IMR-90 (cell line): ENCODE measurements around the gene BTRC. TPM values are rescaled to one million over a fixed set of nuclear protein-coding genes. Genes with fewer than 3 reads are reported as not detected.
A peak's percentile ranks its signal among the peaks of the same experiment; 100 is the strongest.

ENCODE experiments used
- ATAC-seq: fragments of 200-7000 bp; cut with Tn5 transposase; 2 replicates; pipeline ENCODE4 v1.9.1; 2020; ENCODE audit warnings: low read depth, mild to moderate bottlenecking, moderate library complexity
- BruUV-seq: library from RNA; stranded (reverse); fragments of 400-500 nt; replicated peaks from 2 replicates; lab custom pipeline; 2021; lab: Mats Ljungman, UMichigan
- CTCF ChIA-PET: fragments of 300-600 bp; formaldehyde crosslinking; extraction: SDS; loops from one replicate; lab custom pipeline; 2021; ENCODE audit warnings: antibody characterized with exemption; lab: Yijun Ruan, JAX
- POLR2A ChIA-PET: fragments of 300-600 bp; sonication (Branson Sonifier 250); formaldehyde crosslinking; loops from one replicate; lab custom pipeline; 2022; ENCODE audit warnings: antibody characterized with exemption; ENCODE audit not compliant: unreplicated experiment; lab: Charles Lee
- DNase-seq: peaks from one replicate; pipeline ENCODE4 v3.0.0; 2013
- H2AFZ ChIP-seq: replicated peaks from 2 replicates; pipeline ENCODE3; 2013; ENCODE audit warnings: low read length, mild to moderate bottlenecking; ENCODE audit not compliant: poor library complexity
- H2AK5ac ChIP-seq: 2 replicates; pipeline ENCODE4 v1.6.1; 2013; ENCODE audit warnings: low read depth, low read length, inconsistent platforms
- H2AK9ac ChIP-seq: replicated peaks from 2 replicates; pipeline ENCODE3; 2013; ENCODE audit warnings: mild to moderate bottlenecking, low read depth, low read length, moderate library complexity; ENCODE audit not compliant: poor library complexity
- H2BK120ac ChIP-seq: 2 replicates; pipeline ENCODE4 v1.6.1; 2013; ENCODE audit warnings: low read depth, low read length, inconsistent platforms
- H2BK15ac ChIP-seq: 3 replicates; pipeline ENCODE4 v1.6.1; 2013; ENCODE audit warnings: low read depth, low read length, inconsistent platforms
- H2BK20ac ChIP-seq: 2 replicates; pipeline ENCODE4 v1.6.1; 2013; ENCODE audit warnings: low read depth, mild to moderate bottlenecking, inconsistent platforms, low read length, moderate library complexity
- H2BK5ac ChIP-seq: 2 replicates; pipeline ENCODE4 v1.6.1; 2013; ENCODE audit warnings: mild to moderate bottlenecking, low read depth, low read length, inconsistent platforms; ENCODE audit not compliant: poor library complexity, severe bottlenecking
- H3K14ac ChIP-seq: replicated peaks from 2 replicates; pipeline ENCODE4 v1.6.1; 2013; ENCODE audit warnings: low read depth, low read length, inconsistent platforms
- H3K18ac ChIP-seq: 2 replicates; pipeline ENCODE4 v1.6.1; 2013; ENCODE audit warnings: low read depth, low read length, control low read depth
- H3K23ac ChIP-seq: 2 replicates; pipeline ENCODE4 v1.6.1; 2013; ENCODE audit warnings: low read depth, low read length, inconsistent platforms
- H3K27ac ChIP-seq: 2 replicates; pipeline ENCODE4 v1.5.1; 2013; ENCODE audit warnings: mild to moderate bottlenecking, control low read depth, low read length; ENCODE audit not compliant: insufficient read depth
- H3K27me3 ChIP-seq: 2 replicates; pipeline ENCODE4 v1.6.1; 2013; ENCODE audit warnings: low read length; ENCODE audit not compliant: control insufficient read depth, insufficient read depth
- H3K36me3 ChIP-seq: 2 replicates; pipeline ENCODE4 v1.6.1; 2013; ENCODE audit warnings: low read length, mixed read lengths; ENCODE audit not compliant: control insufficient read depth, insufficient read depth
- H3K4ac ChIP-seq: 2 replicates; pipeline ENCODE4 v1.6.1; 2013; ENCODE audit warnings: low read depth, low read length, inconsistent platforms
- H3K4me1 ChIP-seq: 2 replicates; pipeline ENCODE4 v1.6.1; 2013; ENCODE audit warnings: low read length, mixed read lengths; ENCODE audit not compliant: control insufficient read depth, insufficient read depth
- H3K4me2 ChIP-seq: 2 replicates; pipeline ENCODE4 v1.6.1; 2013; ENCODE audit warnings: low read depth, mild to moderate bottlenecking, control low read depth, low read length, moderate library complexity
- H3K4me3 ChIP-seq: 2 replicates; pipeline ENCODE4 v1.5.1; 2013; ENCODE audit warnings: low read depth, mild to moderate bottlenecking, control low read depth, low read length, moderate library complexity; ENCODE audit not compliant: insufficient read depth
- H3K56ac ChIP-seq: 2 replicates; pipeline ENCODE4 v1.6.1; 2013; ENCODE audit warnings: low read length, inconsistent platforms; ENCODE audit not compliant: insufficient read depth; ENCODE audit errors: extremely low read depth
- H3K79me1 ChIP-seq, 2 experiments: 2 replicates each; pipeline ENCODE4 v1.6.1; 2013; ENCODE audit warnings: low read length in 2 of 2, inconsistent platforms in 1 of 2, low read depth in 1 of 2
- H3K9ac ChIP-seq: 2 replicates; pipeline ENCODE4 v1.6.1; 2013; ENCODE audit warnings: low read depth, low read length, control low read depth
- H3K9me1 ChIP-seq: 2 replicates; pipeline ENCODE4 v1.6.1; 2013; ENCODE audit warnings: low read length, inconsistent platforms; ENCODE audit not compliant: insufficient read depth
- H3K9me3 ChIP-seq: 2 replicates; pipeline ENCODE4 v1.6.1; 2013; ENCODE audit warnings: low read length; ENCODE audit not compliant: control insufficient read depth, insufficient read depth
- H4K20me1 ChIP-seq: 2 replicates; pipeline ENCODE4 v1.6.1; 2013; ENCODE audit warnings: low read length, inconsistent platforms; ENCODE audit not compliant: insufficient read depth
- H4K5ac ChIP-seq: 2 replicates; pipeline ENCODE4 v1.6.1; 2013; ENCODE audit warnings: mild to moderate bottlenecking, low read depth, low read length, control low read depth
- H4K8ac ChIP-seq, 2 experiments: 2 replicates each; pipeline ENCODE4 v1.6.1; 2013; ENCODE audit warnings: low read depth in 2 of 2, low read length in 2 of 2, control low read depth in 1 of 2, inconsistent platforms in 1 of 2
- H4K91ac ChIP-seq: 2 replicates; pipeline ENCODE4 v1.6.1; 2013; ENCODE audit warnings: low read depth, low read length, inconsistent platforms; ENCODE audit not compliant: insufficient read depth
- BHLHE40 ChIP-seq: fragments of 150-350 bp; IDR thresholded peaks from 2 replicates; pipeline ENCODE4 v1.6.1; 2016; ENCODE audit warnings: mild to moderate bottlenecking, low read depth, low read length
- CEBPB ChIP-seq: IDR thresholded peaks from 2 replicates; pipeline ENCODE4 v1.6.1; 2012; ENCODE audit warnings: low read depth, low read length, improper control_type of control experiment
- CHD1 ChIP-seq: IDR thresholded peaks from 2 replicates; pipeline ENCODE4 v1.6.1; 2012; ENCODE audit warnings: low read depth, low read length, improper control_type of control experiment
- FOS ChIP-seq: fragments of 150-350 bp; IDR thresholded peaks from 2 replicates; pipeline ENCODE4 v1.6.1; 2016; ENCODE audit warnings: low read depth, low read length
- MAFK ChIP-seq: IDR thresholded peaks from 2 replicates; pipeline ENCODE4 v1.6.1; 2012; ENCODE audit warnings: low read depth, low read length, improper control_type of control experiment
- MAZ ChIP-seq: IDR thresholded peaks from 2 replicates; pipeline ENCODE4 v1.6.1; 2012; ENCODE audit warnings: low read depth, mild to moderate bottlenecking, low read length, improper control_type of control experiment, moderate library complexity, borderline replicate concordance
- MXI1 ChIP-seq: IDR thresholded peaks from 2 replicates; pipeline ENCODE4 v1.6.1; 2012; ENCODE audit warnings: low read depth, mild to moderate bottlenecking, low read length, moderate library complexity, borderline replicate concordance
- NFE2L2 ChIP-seq: fragments of 150-350 bp; IDR thresholded peaks from 2 replicates; pipeline ENCODE4 v1.6.1; 2016; ENCODE audit warnings: low read depth, mild to moderate bottlenecking, low read length
- POLR2A ChIP-seq: IDR thresholded peaks from 2 replicates; pipeline ENCODE4 v1.6.1; 2012; ENCODE audit warnings: mild to moderate bottlenecking, low read depth, low read length
- RAD21 ChIP-seq: IDR thresholded peaks from 2 replicates; pipeline ENCODE4 v1.6.1; 2012; ENCODE audit warnings: low read length, improper control_type of control experiment
- RCOR1 ChIP-seq: IDR thresholded peaks from 2 replicates; pipeline ENCODE4 v1.6.1; 2012; ENCODE audit warnings: mild to moderate bottlenecking, low read length, improper control_type of control experiment; ENCODE audit not compliant: insufficient replicate concordance
- RFX5 ChIP-seq: IDR thresholded peaks from 2 replicates; pipeline ENCODE4 v1.8.0; 2012; ENCODE audit warnings: low read depth, mild to moderate bottlenecking, low read length, moderate library complexity
- SMC3 ChIP-seq: fragments of 150-350 bp; IDR thresholded peaks from 2 replicates; pipeline ENCODE4 v1.6.1; 2016; ENCODE audit warnings: low read depth, mild to moderate bottlenecking, antibody characterized with exemption, low read length, moderate library complexity
- whole genome bisulfite sequencing, 2 experiments: methylation state at CpG; one replicate each; pipeline versions ENCODE4 v1.1.5 to v1.1.7; 2013; ENCODE audit warnings: missing lambda C conversion rate in 2 of 2; ENCODE audit not compliant: insufficient read length in 1 of 2; ENCODE audit errors: extremely low coverage in 2 of 2; 5-methylcytosine and 5-hydroxymethylcytosine counted together
- dilution Hi-C: fragments of 300-500 bp; cut with HindIII; formaldehyde crosslinking; loops from one replicate; pipeline ENCODE4 v1.14.3; 2018; ENCODE audit warnings: low sequenced_read_pairs; ENCODE audit not compliant: unreplicated experiment
- in situ Hi-C: fragments of 300-500 bp; cut with MboI; formaldehyde crosslinking; loops from 3 replicates; pipeline ENCODE4 v1.14.3; 2019; ENCODE audit warnings: low sequenced_read_pairs, inconsistent platforms, mixed read lengths
- intact Hi-C: fragments of 100-400 bp; cut with micrococcal nuclease; formaldehyde crosslinking; loops from 2 replicates; pipeline ENCODE4 v1.10.0; 2022
- polyA plus RNA-seq, 3 experiments: library from polyadenylated mRNA; depleted of rRNA; stranded (reverse); fragments of >200 nt; gene quantifications; 2 replicates each; pipeline ENCODE4 v1.2.3, GENCODE V29; 2012; ENCODE audit warnings: low replicate concordance in 1 of 3
- total RNA-seq: library from RNA; depleted of rRNA; stranded (reverse); fragments of >200 nt; gene quantifications from 2 replicates; pipeline ENCODE4 v1.2.3, GENCODE V29; 2012
- TF ChIP-seq, protein P1 (sequence below): fragments of 150-350 bp; IDR thresholded peaks from 2 replicates; pipeline ENCODE4 v1.6.1; 2016; ENCODE audit warnings: low read depth, mild to moderate bottlenecking, low read length, moderate library complexity, borderline replicate concordance
- TF ChIP-seq, protein P2 (sequence below): conservative IDR thresholded peaks from 2 replicates; pipeline ENCODE4 v1.5.1; 2012; ENCODE audit warnings: mild to moderate bottlenecking, low read depth, low read length, improper control_type of control experiment
- TF ChIP-seq, protein P3 (sequence below): fragments of 150-350 bp; IDR thresholded peaks from 2 replicates; pipeline ENCODE4 v1.6.1; 2017; ENCODE audit warnings: mild to moderate bottlenecking, antibody characterized with exemption, low read length, low read depth

BTRC gene
- total and polyA plus RNA-seq, 2 of the 4 experiments (the other 2 are of a cell fraction), result 7.7 to 8.4 TPM

GRCh38 chr10:101400585-101400984, 46.6 kb downstream of the BTRC start:
- no peaks in the 10 kb centered on the region for H3K27me3 ChIP-seq
- H3K9me1 ChIP-seq, result peaks cover 2% of the 10 kb centered on the region; the same call in 1 of the 2 replicates
- no peak overlapping the region for H2AK9ac ChIP-seq
- no peak overlapping the region for H2BK5ac ChIP-seq
- no peaks in the 10 kb centered on the region for H3K36me3 ChIP-seq
- TF ChIP-seq MXI1 (no peak), RAD21 (no peak), RCOR1 (no peak), BHLHE40 (no peak), SMC3 (no peak), MAZ (no peak), CEBPB (no peak), CHD1 (no peak), RFX5 (no peak), MAFK (no peak), POLR2A (no peak), FOS (no peak), NFE2L2 (no peak)
- TF ChIP-seq, protein P1, sequence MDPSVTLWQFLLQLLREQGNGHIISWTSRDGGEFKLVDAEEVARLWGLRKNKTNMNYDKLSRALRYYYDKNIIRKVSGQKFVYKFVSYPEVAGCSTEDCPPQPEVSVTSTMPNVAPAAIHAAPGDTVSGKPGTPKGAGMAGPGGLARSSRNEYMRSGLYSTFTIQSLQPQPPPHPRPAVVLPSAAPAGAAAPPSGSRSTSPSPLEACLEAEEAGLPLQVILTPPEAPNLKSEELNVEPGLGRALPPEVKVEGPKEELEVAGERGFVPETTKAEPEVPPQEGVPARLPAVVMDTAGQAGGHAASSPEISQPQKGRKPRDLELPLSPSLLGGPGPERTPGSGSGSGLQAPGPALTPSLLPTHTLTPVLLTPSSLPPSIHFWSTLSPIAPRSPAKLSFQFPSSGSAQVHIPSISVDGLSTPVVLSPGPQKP, result no peak
- TF ChIP-seq, protein P2, sequence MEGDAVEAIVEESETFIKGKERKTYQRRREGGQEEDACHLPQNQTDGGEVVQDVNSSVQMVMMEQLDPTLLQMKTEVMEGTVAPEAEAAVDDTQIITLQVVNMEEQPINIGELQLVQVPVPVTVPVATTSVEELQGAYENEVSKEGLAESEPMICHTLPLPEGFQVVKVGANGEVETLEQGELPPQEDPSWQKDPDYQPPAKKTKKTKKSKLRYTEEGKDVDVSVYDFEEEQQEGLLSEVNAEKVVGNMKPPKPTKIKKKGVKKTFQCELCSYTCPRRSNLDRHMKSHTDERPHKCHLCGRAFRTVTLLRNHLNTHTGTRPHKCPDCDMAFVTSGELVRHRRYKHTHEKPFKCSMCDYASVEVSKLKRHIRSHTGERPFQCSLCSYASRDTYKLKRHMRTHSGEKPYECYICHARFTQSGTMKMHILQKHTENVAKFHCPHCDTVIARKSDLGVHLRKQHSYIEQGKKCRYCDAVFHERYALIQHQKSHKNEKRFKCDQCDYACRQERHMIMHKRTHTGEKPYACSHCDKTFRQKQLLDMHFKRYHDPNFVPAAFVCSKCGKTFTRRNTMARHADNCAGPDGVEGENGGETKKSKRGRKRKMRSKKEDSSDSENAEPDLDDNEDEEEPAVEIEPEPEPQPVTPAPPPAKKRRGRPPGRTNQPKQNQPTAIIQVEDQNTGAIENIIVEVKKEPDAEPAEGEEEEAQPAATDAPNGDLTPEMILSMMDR, result no peak
- TF ChIP-seq, protein P3, sequence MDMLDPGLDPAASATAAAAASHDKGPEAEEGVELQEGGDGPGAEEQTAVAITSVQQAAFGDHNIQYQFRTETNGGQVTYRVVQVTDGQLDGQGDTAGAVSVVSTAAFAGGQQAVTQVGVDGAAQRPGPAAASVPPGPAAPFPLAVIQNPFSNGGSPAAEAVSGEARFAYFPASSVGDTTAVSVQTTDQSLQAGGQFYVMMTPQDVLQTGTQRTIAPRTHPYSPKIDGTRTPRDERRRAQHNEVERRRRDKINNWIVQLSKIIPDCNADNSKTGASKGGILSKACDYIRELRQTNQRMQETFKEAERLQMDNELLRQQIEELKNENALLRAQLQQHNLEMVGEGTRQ, result no peak
- H3K18ac ChIP-seq, result no peak overlapping the region
- 100% methylated on average over 1 of the region's 3 CpGs; no CpG with 5 or more reads in 1 of the 2 experiments for WGBS, 2 experiments
- H3K56ac ChIP-seq, result no peak overlapping the region
- H3K4me1 ChIP-seq, result 0 out of 2 replicates have a peak, but pooled peaks cover 1% of the 10 kb centered on the region
- H3K4me2 ChIP-seq, result no peak overlapping the region
- no peaks in the 10 kb centered on the region for H3K9me3 ChIP-seq
- CTCF ChIA-PET, result interaction anchor here (0.6 kb wide), 1 partner anchor 66 kb away, joined by 8 read pairs; no protein-coding TSS in a partner anchor
- no peak overlapping the region for H3K4me3 ChIP-seq
- no peak overlapping the region for H3K27ac ChIP-seq
- ATAC-seq (no peak), DNase-seq (peak; percentile 9)
- no peak overlapping the region for H4K8ac ChIP-seq
- no peak overlapping the region for H3K9ac ChIP-seq
- H3K4ac ChIP-seq, result no peak overlapping the region
- intact Hi-C loops, result no loop called here
- H2BK15ac ChIP-seq, result no peak overlapping the region
- no peak overlapping the region for H2AK5ac ChIP-seq
- peaks cover 18% of the 10 kb centered on the region; the same call in 1 of the 2 replicates for H4K20me1 ChIP-seq
- H3K23ac ChIP-seq, result no peak overlapping the region
- POLR2A ChIA-PET, result no interaction called here
- no peak overlapping the region for H2BK120ac ChIP-seq
- in situ Hi-C loops, result no loop called here
- no peak overlapping the region for H2BK20ac ChIP-seq
- H3K79me1 ChIP-seq, result peaks cover 10 to 23% of the 10 kb centered on the region in 2 experiments; a peak in 3 of 4 replicates
- no peak overlapping the region for H3K14ac ChIP-seq
- BruUV-seq, result no TSS peak
- H4K5ac ChIP-seq, result no peak overlapping the region
- H4K91ac ChIP-seq, result no peak overlapping the region
- H2AFZ ChIP-seq, result no peak overlapping the region
- dilution Hi-C loops, result no loop called here
